HEK293T (cell line): ENCODE results near the gene GPC1.

Experiments used
- ARNT ChIP-seq: fragments of 450-650 bp; IDR thresholded peaks from 2 replicates; pipeline ENCODE4 v1.6.1; 2017; ENCODE audit warnings: mild to moderate bottlenecking
- BHLHE40 ChIP-seq: fragments of 450-650 bp; IDR thresholded peaks from 2 replicates; pipeline ENCODE4 v1.6.1; 2016; ENCODE audit warnings: mild to moderate bottlenecking, moderate library complexity, borderline replicate concordance
- ELF4 ChIP-seq: fragments of 450-650 bp; IDR thresholded peaks from 2 replicates; pipeline ENCODE4 v1.6.1; 2017; ENCODE audit warnings: antibody characterized with exemption
- FOXA1 ChIP-seq: fragments of 450-650 bp; IDR thresholded peaks from 2 replicates; pipeline ENCODE4 v1.6.1; 2016; ENCODE audit warnings: mild to moderate bottlenecking
- FOXK2 ChIP-seq: fragments of 450-650 bp; IDR thresholded peaks from 2 replicates; pipeline ENCODE4 v1.6.1; 2016; ENCODE audit warnings: mild to moderate bottlenecking
- FOXM1 ChIP-seq: fragments of 450-650 bp; IDR thresholded peaks from 2 replicates; pipeline ENCODE4 v1.6.1; 2017; ENCODE audit warnings: mild to moderate bottlenecking, borderline replicate concordance
- HDGF ChIP-seq: fragments of 450-650 bp; IDR thresholded peaks from 2 replicates; pipeline ENCODE4 v1.6.1; 2017; ENCODE audit warnings: antibody characterized with exemption, borderline replicate concordance
- L3MBTL2 ChIP-seq: fragments of 450-650 bp; conservative IDR thresholded peaks from 2 replicates; pipeline ENCODE4 v1.6.1; 2016; ENCODE audit warnings: mild to moderate bottlenecking
- SP1 ChIP-seq: fragments of 450-650 bp; IDR thresholded peaks from 2 replicates; pipeline ENCODE4 v1.6.1; 2017
- SUZ12 ChIP-seq: fragments of 450-650 bp; IDR thresholded peaks from 2 replicates; pipeline ENCODE4 v1.6.1; 2016; ENCODE audit warnings: mild to moderate bottlenecking
- ZNF384 ChIP-seq: fragments of 450-650 bp; IDR thresholded peaks from 2 replicates; pipeline ENCODE4 v1.6.1; 2016
- TF ChIP-seq, protein P1 (sequence below): fragments of 450-650 bp; IDR thresholded peaks from 2 replicates; pipeline ENCODE4 v1.6.1; 2016

DNA sequence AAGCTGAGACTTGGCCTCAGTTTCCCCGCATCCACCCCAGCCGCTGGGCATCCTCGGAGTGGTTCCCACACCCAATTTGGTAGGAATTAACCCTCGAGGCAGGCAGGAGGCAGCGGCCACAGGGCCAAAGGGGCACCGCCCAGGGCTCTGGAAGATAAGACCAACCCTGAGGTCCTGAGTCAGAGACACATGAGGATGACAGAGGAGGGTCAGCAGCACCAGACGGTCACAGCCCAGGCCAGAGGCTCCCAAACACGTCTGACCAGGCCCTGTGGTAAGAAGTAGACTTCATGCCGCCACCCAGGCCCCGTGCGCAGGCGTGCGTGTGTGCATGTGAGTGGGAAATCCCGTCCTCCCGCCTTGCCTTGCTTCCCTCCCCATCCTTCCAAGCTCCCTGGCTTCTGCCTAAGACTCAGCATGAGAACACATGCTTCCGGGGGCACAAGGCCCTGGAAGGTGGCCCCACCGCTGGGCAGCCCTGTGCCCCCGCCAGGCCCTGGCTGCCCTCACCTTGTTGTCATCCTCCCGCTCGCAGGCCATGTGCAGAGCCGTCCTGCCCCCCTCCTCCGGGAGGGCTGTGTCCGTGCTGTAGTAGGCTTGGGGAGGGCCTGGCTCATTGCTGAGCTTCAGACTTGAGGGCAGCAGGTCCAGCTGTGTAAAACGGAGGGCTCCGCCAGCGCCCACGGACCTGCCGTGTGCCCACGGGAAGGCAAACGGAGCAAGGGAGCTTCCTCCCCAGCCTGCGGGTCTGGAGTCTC, 76.1 kb downstream of the GPC1 start:
- TF ChIP-seq BHLHE40 (no peak), L3MBTL2 (no peak), FOXM1 (no peak), ARNT (no peak), ELF4 (no peak), SP1 (no peak), FOXK2 (no peak), ZNF384 (no peak), SUZ12 (no peak), HDGF (no peak), FOXA1 (no peak)
- TF ChIP-seq, protein P1, sequence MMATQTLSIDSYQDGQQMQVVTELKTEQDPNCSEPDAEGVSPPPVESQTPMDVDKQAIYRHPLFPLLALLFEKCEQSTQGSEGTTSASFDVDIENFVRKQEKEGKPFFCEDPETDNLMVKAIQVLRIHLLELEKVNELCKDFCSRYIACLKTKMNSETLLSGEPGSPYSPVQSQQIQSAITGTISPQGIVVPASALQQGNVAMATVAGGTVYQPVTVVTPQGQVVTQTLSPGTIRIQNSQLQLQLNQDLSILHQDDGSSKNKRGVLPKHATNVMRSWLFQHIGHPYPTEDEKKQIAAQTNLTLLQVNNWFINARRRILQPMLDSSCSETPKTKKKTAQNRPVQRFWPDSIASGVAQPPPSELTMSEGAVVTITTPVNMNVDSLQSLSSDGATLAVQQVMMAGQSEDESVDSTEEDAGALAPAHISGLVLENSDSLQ = no peak
